Measurements from ENCODE around the gene GMDS.
"Not testable (repeated sequence)": the region's sequence is repeated elsewhere in the genome, so short reads cannot be mapped to it uniquely, and the experiment has no call there.

The GMDS gene

DNA sequence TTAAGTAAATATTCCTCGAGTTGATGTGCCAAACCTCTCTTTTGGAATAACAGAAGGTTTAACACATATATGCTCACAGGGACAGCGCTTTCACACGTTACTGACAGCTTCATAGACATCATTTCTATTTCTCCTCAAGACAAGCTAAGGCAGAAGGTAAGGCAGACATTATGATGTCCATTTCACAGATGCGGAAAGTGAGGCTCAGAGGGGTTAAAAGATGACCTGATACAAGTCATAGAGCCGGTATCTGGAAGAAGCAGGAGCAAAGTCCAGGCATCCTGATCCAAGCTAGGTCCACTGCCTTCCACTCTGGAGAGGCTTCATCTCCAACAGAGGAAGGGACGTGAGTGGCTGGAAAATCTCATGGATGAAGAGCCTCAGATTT lies 548.9 kb downstream of the GMDS start:
- no peak overlapping the region for H3K4me2 ChIP-seq (ENCODE audit: low read length)
- H3K9me3 ChIP-seq (ENCODE audit: control insufficient read depth, low read length), result no peaks in the 10 kb centered on the region
- no peaks in the 10 kb centered on the region for H3K27me3 ChIP-seq (ENCODE audit: control insufficient read depth, insufficient read depth, low read length)
- no peaks in the 10 kb centered on the region for H3K36me3 ChIP-seq (ENCODE audit: control insufficient read depth, insufficient read depth, low read length)
- no peak for TF ChIP-seq CTCF (IDR thresholded peaks at IDR 0.05)
- no peak overlapping the region for H3K9ac ChIP-seq
- H3K79me2 ChIP-seq, result no peaks in the 10 kb centered on the region
- no peak overlapping the region for H2AFZ ChIP-seq
- H3K4me3 ChIP-seq (ENCODE audit: low read depth, low read length), result no peak overlapping the region
- no peaks in the 10 kb centered on the region for H3K4me1 ChIP-seq
- no peak overlapping the region for H3K27ac ChIP-seq

DNA sequence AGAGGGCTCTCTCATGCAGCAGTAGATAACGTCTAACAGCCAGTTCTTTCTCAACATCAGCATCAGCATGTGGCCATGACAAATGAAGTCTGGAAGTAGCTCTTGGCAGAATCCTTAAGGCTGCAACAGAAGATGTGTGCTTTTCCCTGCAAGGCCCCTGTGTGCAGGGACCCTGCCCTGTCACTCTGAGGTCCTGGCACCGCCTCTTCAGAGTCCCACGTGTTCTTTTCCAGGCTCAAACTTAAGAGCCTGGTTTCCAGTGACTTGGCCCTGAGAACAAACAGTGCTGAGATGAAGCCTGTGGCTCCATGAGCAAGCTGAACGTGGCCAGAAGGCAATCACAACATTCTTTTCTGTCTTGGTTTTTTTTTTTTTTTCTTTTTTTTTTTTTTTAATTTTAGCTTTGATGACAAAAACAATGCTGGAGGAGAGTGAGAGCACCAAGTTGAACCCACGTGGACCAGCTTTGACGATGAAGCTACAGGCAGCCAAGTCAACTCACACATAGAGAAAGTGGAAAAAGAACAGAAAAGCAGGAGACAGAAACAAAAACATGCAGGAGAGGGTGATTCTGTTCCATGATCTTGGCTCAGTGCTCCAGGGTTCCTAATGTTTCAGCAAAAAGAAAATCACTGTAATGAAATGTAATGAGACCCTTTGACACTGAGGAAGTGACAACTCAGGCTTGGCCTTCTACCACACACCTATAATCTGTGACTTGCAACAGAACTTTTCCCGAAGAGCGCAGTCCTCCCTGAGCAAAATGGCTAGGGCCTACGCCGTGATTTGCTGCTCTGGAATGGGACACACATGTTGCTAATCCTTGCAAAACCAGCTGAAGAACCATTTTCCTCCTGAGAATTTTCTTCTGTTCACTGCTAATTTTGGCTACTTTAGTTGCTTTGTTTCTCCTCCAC lies 549.6 kb downstream of the GMDS start:
- TF ChIP-seq CTCF (IDR thresholded peaks at IDR 0.05), result no peak
- H3K9me3 ChIP-seq (ENCODE audit: control insufficient read depth, low read length), result no peaks in the 10 kb centered on the region
- H3K27me3 ChIP-seq (ENCODE audit: control insufficient read depth, insufficient read depth, low read length), result no peaks in the 10 kb centered on the region

GRCh38 chr6:1691828-1692227 lies 553.6 kb downstream of the GMDS start:
- not testable (repeated sequence) for H3K9ac ChIP-seq; H3K9me3 ChIP-seq (ENCODE audit: control insufficient read depth, low read length)

More for the DNA sequence above, 549.6 kb downstream of the GMDS start:
- Histone ChIP-seq H3K27ac (no peak overlapping the region), H3K36me3 (ENCODE audit: control insufficient read depth, insufficient read depth, low read length) (no peaks in the 10 kb centered on the region), H3K79me2 (no peaks in the 10 kb centered on the region), H2AFZ (no peak overlapping the region), H3K9ac (no peak overlapping the region), H3K4me2 (ENCODE audit: low read length) (no peak overlapping the region), H3K4me3 (ENCODE audit: low read depth, low read length) (no peak overlapping the region), H3K4me1 (no peaks in the 10 kb centered on the region)

DNA sequence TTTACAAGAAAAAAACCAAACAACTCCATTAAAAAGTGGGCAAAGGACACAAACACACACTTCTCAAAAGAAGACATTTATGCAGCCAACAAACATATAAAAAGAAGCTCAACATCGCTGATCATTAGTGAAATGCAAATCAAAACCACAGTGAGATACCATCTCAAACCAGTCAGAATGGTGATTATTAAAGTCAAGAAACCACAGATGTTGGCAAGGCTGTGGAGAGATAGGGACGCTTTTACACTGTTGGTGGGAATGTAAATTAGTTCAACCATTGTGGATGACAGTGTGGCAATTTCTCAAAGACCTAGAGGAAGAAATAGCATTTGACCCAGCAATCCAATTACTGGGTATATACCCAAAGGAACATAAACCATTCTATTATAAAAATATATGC lies 554.7 kb downstream of the GMDS start:
- H3K9ac ChIP-seq; H3K4me1 ChIP-seq; H3K9me3 ChIP-seq (ENCODE audit: control insufficient read depth, low read length): not testable (repeated sequence)

More at GRCh38 chr6:1691828-1692227, 553.6 kb downstream of the GMDS start:
- not testable (repeated sequence) for H3K36me3 ChIP-seq (ENCODE audit: control insufficient read depth, insufficient read depth, low read length); H3K4me2 ChIP-seq (ENCODE audit: low read length); H3K27ac ChIP-seq; H3K4me1 ChIP-seq; H3K79me2 ChIP-seq; H3K4me3 ChIP-seq (ENCODE audit: low read depth, low read length); H2AFZ ChIP-seq; H3K27me3 ChIP-seq (ENCODE audit: control insufficient read depth, insufficient read depth, low read length)

GRCh38 chr6:1689141-1689540 lies 556.3 kb downstream of the GMDS start:
- Histone ChIP-seq H3K27ac (no peak overlapping the region), H3K79me2 (no peaks in the 10 kb centered on the region), H2AFZ (no peak overlapping the region), H3K9me3 (ENCODE audit: control insufficient read depth, low read length) (no peaks in the 10 kb centered on the region), H3K36me3 (ENCODE audit: control insufficient read depth, insufficient read depth, low read length) (no peaks in the 10 kb centered on the region), H3K27me3 (ENCODE audit: control insufficient read depth, insufficient read depth, low read length) (no peaks in the 10 kb centered on the region), H3K4me2 (ENCODE audit: low read length) (no peak overlapping the region), H3K9ac (no peak overlapping the region), H3K4me3 (ENCODE audit: low read depth, low read length) (no peak overlapping the region), H3K4me1 (no peaks in the 10 kb centered on the region)
- TF ChIP-seq CTCF (IDR thresholded peaks at IDR 0.05), result no peak

More for the DNA sequence above, 554.7 kb downstream of the GMDS start:
- not testable (repeated sequence) for H3K79me2 ChIP-seq; H3K4me2 ChIP-seq (ENCODE audit: low read length); H3K27ac ChIP-seq; H3K27me3 ChIP-seq (ENCODE audit: control insufficient read depth, insufficient read depth, low read length); H3K36me3 ChIP-seq (ENCODE audit: control insufficient read depth, insufficient read depth, low read length); H2AFZ ChIP-seq; H3K4me3 ChIP-seq (ENCODE audit: low read depth, low read length)
